ENCODE measurements around the gene SLC37A4.

SLC37A4 gene

DNA sequence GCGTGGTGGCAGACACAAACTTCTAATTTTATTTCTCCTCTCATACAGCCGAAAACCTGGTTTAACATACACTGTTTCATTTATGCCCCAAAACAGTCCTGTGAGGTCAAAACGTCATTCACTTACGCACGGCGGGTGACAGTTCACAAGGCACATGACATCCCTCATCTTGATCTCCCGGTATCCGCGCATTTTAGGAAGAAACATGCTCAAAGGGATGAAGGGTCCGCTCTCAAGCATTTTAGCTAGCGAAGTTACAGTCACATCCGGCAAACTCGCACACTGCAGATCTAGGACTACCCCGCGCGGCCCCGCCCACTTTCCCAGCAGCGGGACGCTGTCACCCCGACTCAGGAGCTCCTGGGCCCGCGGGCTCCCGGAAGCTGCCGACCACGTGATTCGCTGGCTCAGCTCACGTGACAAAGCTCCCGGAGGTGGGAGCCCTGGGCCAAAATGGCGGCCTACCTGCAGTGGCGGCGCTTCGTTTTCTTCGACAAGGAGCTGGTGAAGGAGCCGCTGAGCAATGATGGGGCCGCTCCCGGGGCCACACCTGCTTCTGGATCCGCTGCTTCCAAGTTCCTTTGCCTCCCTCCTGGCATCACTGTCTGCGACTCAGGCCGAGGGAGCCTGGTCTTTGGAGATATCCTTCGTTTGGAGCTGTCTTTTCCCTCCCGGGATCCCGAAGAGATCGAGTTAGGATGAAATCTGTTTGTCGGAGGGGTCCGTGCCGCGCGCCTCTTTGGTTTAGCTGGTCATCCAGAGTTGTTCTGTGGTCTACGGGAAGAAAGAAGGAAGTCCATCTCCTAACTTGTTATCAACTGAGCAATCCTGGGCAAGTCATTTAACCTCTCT, 36.9 kb upstream of the SLC37A4 start, which contains the start of gene VPS11:
Gene VPS11 (plus strand): TSS at position 448 of the 852 bp plus-strand sequence. CDS start 6 bp downstream, at position 454.
- no peak within 1 kb of the TSS for H2BK15ac ChIP-seq (ENCODE audit: low read length)
- peak within 1 kb of the TSS; percentile 85 for H2AFZ ChIP-seq (ENCODE audit: low read length)
- H3K14ac ChIP-seq (ENCODE audit: low read length): peak within 1 kb of the TSS; percentile 82
- no peaks in the 10 kb centered on the region for H3K9me3 ChIP-seq (replicated peaks in 1 of 2; ENCODE audit: control insufficient read depth in 2 of 2, insufficient read depth in 1 of 2, low read depth in 1 of 2, low read length in 2 of 2)
- no peak within 1 kb of the TSS for H4K8ac ChIP-seq (ENCODE audit: low read depth, low read length)
- no peak within 1 kb of the TSS for H3K4ac ChIP-seq (ENCODE audit: low read length)
- no CpG with 5 or more reads among the region's 49 CpGs for WGBS, 2 donors (ENCODE audit: extremely low coverage in 2 of 2, insufficient read length in 2 of 2, insufficient replicate concordance in 1 of 2)
- peaks cover 2% of the 10 kb centered on the region for H3K79me1 ChIP-seq (ENCODE audit: low read depth, low read length)
- H3K4me1 ChIP-seq (ENCODE audit: control insufficient read depth in 2 of 2, insufficient read depth in 1 of 2, low read depth in 1 of 2, low read length in 2 of 2): peaks cover 0 to 2% of the 10 kb centered on the region in 2 donors
- peak within 1 kb of the TSS; percentile 83 for H3K4me2 ChIP-seq (ENCODE audit: insufficient read depth, low read length, poor library complexity, severe bottlenecking)
- no peak within 1 kb of the TSS for H2BK12ac ChIP-seq (ENCODE audit: low read length)
- H2BK120ac ChIP-seq (ENCODE audit: low read depth, low read length): no peak within 1 kb of the TSS
- H4K91ac ChIP-seq (ENCODE audit: low read depth, low read length, poor library complexity): no peak within 1 kb of the TSS
- peak within 1 kb of the TSS; percentile 11 for H3K23ac ChIP-seq (ENCODE audit: low read depth, low read length, poor library complexity)
- peak within 1 kb of the TSS; percentile 83 to 87 for H3K4me3 ChIP-seq (ENCODE audit: low read length in 2 of 2)
- H2AK5ac ChIP-seq (ENCODE audit: low read depth, low read length): no peak within 1 kb of the TSS
- H3K9ac ChIP-seq (ENCODE audit: low read depth, low read length, poor library complexity): peak within 1 kb of the TSS; percentile 85
- no peak within 1 kb of the TSS for H2BK5ac ChIP-seq (ENCODE audit: low read length)
- H3K27ac ChIP-seq (replicated peaks; ENCODE audit: low read length): no peak within 1 kb of the TSS
- peak within 1 kb of the TSS; percentile 93 for H3K18ac ChIP-seq (ENCODE audit: low read length)
- peaks cover 9 to 27% of the 10 kb centered on the region in 2 donors for H3K36me3 ChIP-seq (replicated peaks in 1 of 2; ENCODE audit: control insufficient read depth in 2 of 2, insufficient read depth in 2 of 2, low read length in 2 of 2)
- no peaks in the 10 kb centered on the region for H3K27me3 ChIP-seq (ENCODE audit: control insufficient read depth in 3 of 3, insufficient read depth in 3 of 3, low read depth in 1 of 3, low read length in 3 of 3)
- peak; percentile 88 for DNase-seq (ENCODE audit: low spot score)

- no peaks in the 10 kb centered on the region for H3K27me3 ChIP-seq (ENCODE audit: control insufficient read depth in 3 of 3, insufficient read depth in 3 of 3, low read depth in 1 of 3, low read length in 3 of 3)
- no peak overlapping the region for H3K23ac ChIP-seq (ENCODE audit: low read depth, low read length, poor library complexity)
- no peak overlapping the region for H4K8ac ChIP-seq (ENCODE audit: low read depth, low read length)
- peaks cover 2% of the 10 kb centered on the region for H3K79me1 ChIP-seq (ENCODE audit: low read depth, low read length)
- H3K14ac ChIP-seq (ENCODE audit: low read length): no peak overlapping the region
- no peak overlapping the region for H2BK15ac ChIP-seq (ENCODE audit: low read length)
- H3K9me3 ChIP-seq (replicated peaks in 1 of 2; ENCODE audit: control insufficient read depth in 2 of 2, insufficient read depth in 1 of 2, low read depth in 1 of 2, low read length in 2 of 2): no peaks in the 10 kb centered on the region
- peaks cover 4 to 8% of the 10 kb centered on the region in 2 donors for H3K36me3 ChIP-seq (replicated peaks in 1 of 2; ENCODE audit: control insufficient read depth in 2 of 2, insufficient read depth in 2 of 2, low read length in 2 of 2)
- no peak overlapping the region for H3K4ac ChIP-seq (ENCODE audit: low read length)
- H3K27ac ChIP-seq (replicated peaks; ENCODE audit: low read length): no peak overlapping the region
- no peak overlapping the region for H2AFZ ChIP-seq (ENCODE audit: low read length)
- no peak overlapping the region for H2AK5ac ChIP-seq (ENCODE audit: low read depth, low read length)
- no peak overlapping the region for H4K91ac ChIP-seq (ENCODE audit: low read depth, low read length, poor library complexity)
- no peak overlapping the region for H2BK12ac ChIP-seq (ENCODE audit: low read length)
- H3K9ac ChIP-seq (ENCODE audit: low read depth, low read length, poor library complexity): no peak overlapping the region
- no peak overlapping the region for H2BK120ac ChIP-seq (ENCODE audit: low read depth, low read length)
- no CpG with 5 or more reads among the region's 4 CpGs for WGBS, 2 donors (ENCODE audit: extremely low coverage in 2 of 2, insufficient read length in 2 of 2, insufficient replicate concordance in 1 of 2)
- H3K4me3 ChIP-seq (ENCODE audit: low read length in 2 of 2): no peak overlapping the region
- peaks cover 0 to 2% of the 10 kb centered on the region in 2 donors for H3K4me1 ChIP-seq (ENCODE audit: control insufficient read depth in 2 of 2, insufficient read depth in 1 of 2, low read depth in 1 of 2, low read length in 2 of 2)
- H2BK5ac ChIP-seq (ENCODE audit: low read length): no peak overlapping the region
- DNase-seq (ENCODE audit: low spot score): no peak
- no peak overlapping the region for H3K18ac ChIP-seq (ENCODE audit: low read length)
- no peak overlapping the region for H3K4me2 ChIP-seq (ENCODE audit: insufficient read depth, low read length, poor library complexity, severe bottlenecking)
Observed at GRCh38 chr11:119065369-119065768, 34.7 kb upstream of the SLC37A4 start.

- Histone ChIP-seq H2BK15ac (ENCODE audit: low read length) (no peak overlapping the region), H3K4me3 (ENCODE audit: low read length in 2 of 2) (no peak overlapping the region), H3K14ac (ENCODE audit: low read length) (no peak overlapping the region), H2AK5ac (ENCODE audit: low read depth, low read length) (no peak overlapping the region), H3K9me3 (replicated peaks in 1 of 2; ENCODE audit: control insufficient read depth in 2 of 2, insufficient read depth in 1 of 2, low read depth in 1 of 2, low read length in 2 of 2) (no peaks in the 10 kb centered on the region), H3K4me1 (ENCODE audit: control insufficient read depth in 2 of 2, insufficient read depth in 1 of 2, low read depth in 1 of 2, low read length in 2 of 2) (peaks cover 0 to 5% of the 10 kb centered on the region in 2 donors), H3K18ac (ENCODE audit: low read length) (no peak overlapping the region), H3K4ac (ENCODE audit: low read length) (no peak overlapping the region), H3K4me2 (ENCODE audit: insufficient read depth, low read length, poor library complexity, severe bottlenecking) (no peak overlapping the region), H2BK120ac (ENCODE audit: low read depth, low read length) (no peak overlapping the region), H4K91ac (ENCODE audit: low read depth, low read length, poor library complexity) (no peak overlapping the region), H2BK5ac (ENCODE audit: low read length) (no peak overlapping the region), H3K36me3 (replicated peaks in 1 of 2; ENCODE audit: control insufficient read depth in 2 of 2, insufficient read depth in 2 of 2, low read length in 2 of 2) (no peaks in the 10 kb centered on the region), H3K27ac (replicated peaks; ENCODE audit: low read length) (no peak overlapping the region), H3K23ac (ENCODE audit: low read depth, low read length, poor library complexity) (no peak overlapping the region), H3K27me3 (ENCODE audit: control insufficient read depth in 3 of 3, insufficient read depth in 3 of 3, low read depth in 1 of 3, low read length in 3 of 3) (no peaks in the 10 kb centered on the region), H4K8ac (ENCODE audit: low read depth, low read length) (no peak overlapping the region), H2AFZ (ENCODE audit: low read length) (no peak overlapping the region), H2BK12ac (ENCODE audit: low read length) (no peak overlapping the region), H3K9ac (ENCODE audit: low read depth, low read length, poor library complexity) (no peak overlapping the region), H3K79me1 (ENCODE audit: low read depth, low read length) (no peaks in the 10 kb centered on the region)
- no CpG with 5 or more reads among the region's 5 CpGs for WGBS, 2 donors (ENCODE audit: extremely low coverage in 2 of 2, insufficient read length in 2 of 2, insufficient replicate concordance in 1 of 2)
- no peak for DNase-seq (ENCODE audit: low spot score)
Observed at GRCh38 chr11:119062779-119063178, 32.1 kb upstream of the SLC37A4 start.

DNA sequence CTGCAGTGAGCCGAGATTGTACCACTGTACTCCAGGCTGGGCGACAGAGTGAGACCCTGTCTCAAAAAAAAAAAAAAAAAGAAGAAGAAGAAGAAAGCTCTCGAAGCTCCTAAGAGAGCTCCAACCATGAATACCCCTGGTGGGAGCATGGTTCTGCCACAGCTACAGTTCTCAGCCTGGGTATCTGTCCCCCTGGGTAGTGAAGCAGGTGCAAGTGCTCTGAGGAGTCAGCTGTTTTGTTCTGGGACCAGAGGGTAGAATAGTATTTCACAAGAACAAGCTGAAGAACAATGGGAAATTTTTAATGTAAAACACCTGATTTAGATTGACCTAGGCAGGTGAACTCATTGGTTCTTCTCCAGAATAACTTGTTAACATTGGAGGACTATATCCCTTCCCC, 30.6 kb upstream of the SLC37A4 start:
- H3K27me3 ChIP-seq (ENCODE audit: control insufficient read depth in 3 of 3, insufficient read depth in 3 of 3, low read depth in 1 of 3, low read length in 3 of 3): no peaks in the 10 kb centered on the region
- WGBS, 2 donors (ENCODE audit: extremely low coverage in 2 of 2, insufficient read length in 2 of 2, insufficient replicate concordance in 1 of 2): no CpG with 5 or more reads among the region's 3 CpGs
- H3K4ac ChIP-seq (ENCODE audit: low read length): no peak overlapping the region
- no peak overlapping the region for H3K14ac ChIP-seq (ENCODE audit: low read length)
- no peaks in the 10 kb centered on the region for H3K36me3 ChIP-seq (replicated peaks in 1 of 2; ENCODE audit: control insufficient read depth in 2 of 2, insufficient read depth in 2 of 2, low read length in 2 of 2)
- no peak overlapping the region for H2AK5ac ChIP-seq (ENCODE audit: low read depth, low read length)
- no peak overlapping the region for H3K4me3 ChIP-seq (ENCODE audit: low read length in 2 of 2)
- no peak overlapping the region for H3K23ac ChIP-seq (ENCODE audit: low read depth, low read length, poor library complexity)
- no peak overlapping the region for H2BK12ac ChIP-seq (ENCODE audit: low read length)
- H3K4me1 ChIP-seq (ENCODE audit: control insufficient read depth in 2 of 2, insufficient read depth in 1 of 2, low read depth in 1 of 2, low read length in 2 of 2): peaks cover 0 to 3% of the 10 kb centered on the region in 2 donors
- no peak overlapping the region for H2BK15ac ChIP-seq (ENCODE audit: low read length)
- no peak overlapping the region for H3K27ac ChIP-seq (replicated peaks; ENCODE audit: low read length)
- no peak overlapping the region for H3K9ac ChIP-seq (ENCODE audit: low read depth, low read length, poor library complexity)
- no peak overlapping the region for H3K4me2 ChIP-seq (ENCODE audit: insufficient read depth, low read length, poor library complexity, severe bottlenecking)
- H3K18ac ChIP-seq (ENCODE audit: low read length): no peak overlapping the region
- H2BK5ac ChIP-seq (ENCODE audit: low read length): no peak overlapping the region
- no peak overlapping the region for H4K91ac ChIP-seq (ENCODE audit: low read depth, low read length, poor library complexity)
- DNase-seq (ENCODE audit: low spot score): no peak
- no peaks in the 10 kb centered on the region for H3K9me3 ChIP-seq (replicated peaks in 1 of 2; ENCODE audit: control insufficient read depth in 2 of 2, insufficient read depth in 1 of 2, low read depth in 1 of 2, low read length in 2 of 2)
- H4K8ac ChIP-seq (ENCODE audit: low read depth, low read length): no peak overlapping the region
- H2BK120ac ChIP-seq (ENCODE audit: low read depth, low read length): no peak overlapping the region
- H3K79me1 ChIP-seq (ENCODE audit: low read depth, low read length): peaks cover 6% of the 10 kb centered on the region
- no peak overlapping the region for H2AFZ ChIP-seq (ENCODE audit: low read length)
